ENCODE data around the gene LUM. TPM values are rescaled to one million over a fixed set of nuclear protein-coding genes. Genes with fewer than 3 reads are reported as not detected.

The LUM gene
- total RNA-seq, 2 experiments from 2014 or later, result not detected

DNA sequence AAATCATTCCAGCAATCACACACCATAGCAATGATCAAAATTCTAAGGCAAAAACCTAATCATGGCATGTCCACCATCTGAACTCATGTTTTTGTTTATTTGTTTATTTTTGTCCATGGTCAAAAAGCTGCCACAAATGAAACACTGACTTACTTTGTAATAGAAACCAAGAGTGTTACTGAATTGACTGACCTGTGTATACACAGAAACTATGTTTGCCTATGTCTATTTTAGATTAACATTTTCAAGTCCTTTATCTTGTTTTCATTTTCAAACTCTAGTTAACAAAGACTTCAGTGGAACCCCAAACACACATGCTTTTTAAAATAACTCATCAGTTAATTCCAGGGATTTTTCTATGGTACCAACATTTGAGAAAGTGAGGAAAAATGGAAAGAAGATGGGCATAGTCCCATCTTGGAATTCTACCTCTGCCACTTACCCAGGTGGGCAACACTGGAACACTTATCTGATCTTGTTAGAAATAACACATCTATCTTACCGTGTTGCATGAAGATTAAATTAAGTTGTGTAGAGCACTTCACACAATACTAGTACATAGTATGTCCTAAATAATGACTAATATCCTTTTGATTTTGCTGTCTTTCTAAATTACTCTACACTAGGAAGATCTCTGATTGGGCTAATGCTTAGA, 6.4 kb downstream of the LUM start:
- POLR2A ChIA-PET, result no interaction called here
- no peak overlapping the region for H3K4me3 Mint-ChIP-seq
- H3K27me3 Mint-ChIP-seq, result peaks cover 3% of the 10 kb centered on the region
- no peak for DNase-seq
- H3K4me1 Mint-ChIP-seq (ENCODE audit: low read depth), result no peaks in the 10 kb centered on the region
- intact Hi-C loops (cut with micrococcal nuclease), result loop anchor here (5.0 kb wide), 1 partner anchor 123 kb away; no protein-coding TSS in a partner anchor
- TF ChIP-seq, protein P1, sequence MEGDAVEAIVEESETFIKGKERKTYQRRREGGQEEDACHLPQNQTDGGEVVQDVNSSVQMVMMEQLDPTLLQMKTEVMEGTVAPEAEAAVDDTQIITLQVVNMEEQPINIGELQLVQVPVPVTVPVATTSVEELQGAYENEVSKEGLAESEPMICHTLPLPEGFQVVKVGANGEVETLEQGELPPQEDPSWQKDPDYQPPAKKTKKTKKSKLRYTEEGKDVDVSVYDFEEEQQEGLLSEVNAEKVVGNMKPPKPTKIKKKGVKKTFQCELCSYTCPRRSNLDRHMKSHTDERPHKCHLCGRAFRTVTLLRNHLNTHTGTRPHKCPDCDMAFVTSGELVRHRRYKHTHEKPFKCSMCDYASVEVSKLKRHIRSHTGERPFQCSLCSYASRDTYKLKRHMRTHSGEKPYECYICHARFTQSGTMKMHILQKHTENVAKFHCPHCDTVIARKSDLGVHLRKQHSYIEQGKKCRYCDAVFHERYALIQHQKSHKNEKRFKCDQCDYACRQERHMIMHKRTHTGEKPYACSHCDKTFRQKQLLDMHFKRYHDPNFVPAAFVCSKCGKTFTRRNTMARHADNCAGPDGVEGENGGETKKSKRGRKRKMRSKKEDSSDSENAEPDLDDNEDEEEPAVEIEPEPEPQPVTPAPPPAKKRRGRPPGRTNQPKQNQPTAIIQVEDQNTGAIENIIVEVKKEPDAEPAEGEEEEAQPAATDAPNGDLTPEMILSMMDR (IDR thresholded peaks at IDR 0.05), result no peak
- H3K36me3 Mint-ChIP-seq (ENCODE audit: low read depth), result no peaks in the 10 kb centered on the region
- H3K27ac Mint-ChIP-seq, result no peak overlapping the region
- CTCF ChIA-PET, result no interaction called here
- no peaks in the 10 kb centered on the region for H3K9me3 Mint-ChIP-seq
- ATAC-seq, result no peak

DNA sequence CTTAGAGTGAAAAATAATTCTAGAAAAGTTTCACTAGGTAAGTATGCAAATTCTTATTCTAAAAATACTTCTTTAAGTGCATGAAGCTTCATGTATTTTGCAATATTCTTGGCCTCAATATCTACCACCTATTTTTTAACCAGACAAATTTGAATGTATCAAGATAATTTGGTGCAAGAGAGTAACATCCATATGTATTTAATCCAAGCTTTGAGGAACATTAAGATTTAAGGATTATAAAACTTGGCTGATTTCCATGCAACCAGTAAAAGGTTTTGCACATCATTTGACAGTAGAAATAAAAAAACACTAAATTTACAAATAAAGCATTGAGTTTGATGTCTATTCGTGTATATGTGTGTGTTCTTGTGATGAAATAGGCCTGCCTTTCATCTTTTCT, 7.7 kb downstream of the LUM start:
- no peak overlapping the region for H3K4me3 Mint-ChIP-seq
- intact Hi-C loops (cut with micrococcal nuclease), result no loop called here
- no peak overlapping the region for H3K27ac Mint-ChIP-seq
- H3K4me1 Mint-ChIP-seq (ENCODE audit: low read depth), result no peaks in the 10 kb centered on the region
- ChIA-PET POLR2A (no interaction called here), CTCF (no interaction called here)
- DNase-seq (no peak), ATAC-seq (no peak)
- H3K9me3 Mint-ChIP-seq, result no peaks in the 10 kb centered on the region
- no peaks in the 10 kb centered on the region for H3K36me3 Mint-ChIP-seq (ENCODE audit: low read depth)
- H3K27me3 Mint-ChIP-seq, result no peaks in the 10 kb centered on the region
- TF ChIP-seq, protein P1 (IDR thresholded peaks at IDR 0.05), result no peak

DNA sequence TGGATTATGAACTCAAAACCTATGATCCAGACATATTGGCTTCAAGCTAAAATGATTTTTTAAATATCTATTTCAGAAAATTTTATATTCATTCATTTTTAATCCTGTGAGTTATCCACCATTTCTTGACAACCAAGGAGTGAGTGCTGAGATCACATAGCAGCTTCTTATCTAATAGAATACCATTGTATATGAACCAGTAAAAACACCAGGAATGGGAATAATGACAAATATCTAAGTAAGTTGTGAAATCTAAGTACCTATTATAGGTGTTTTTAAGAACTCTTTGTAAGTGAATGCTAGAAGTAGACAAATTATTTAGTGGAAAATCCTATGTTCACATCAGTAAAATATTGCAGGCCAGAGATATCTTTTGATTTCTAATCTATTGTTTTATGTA, 8.2 kb downstream of the LUM start:
- intact Hi-C loops (cut with micrococcal nuclease), result no loop called here
- Mint-ChIP-seq H3K4me1 (ENCODE audit: low read depth) (no peaks in the 10 kb centered on the region), H3K27me3 (no peaks in the 10 kb centered on the region), H3K9me3 (no peaks in the 10 kb centered on the region), H3K4me3 (no peak overlapping the region), H3K36me3 (ENCODE audit: low read depth) (no peaks in the 10 kb centered on the region), H3K27ac (no peak overlapping the region)
- ChIA-PET CTCF (no interaction called here), POLR2A (no interaction called here)
- TF ChIP-seq, protein P1 (IDR thresholded peaks at IDR 0.05), result no peak
- no peak for ATAC-seq
- no peak for DNase-seq

DNA sequence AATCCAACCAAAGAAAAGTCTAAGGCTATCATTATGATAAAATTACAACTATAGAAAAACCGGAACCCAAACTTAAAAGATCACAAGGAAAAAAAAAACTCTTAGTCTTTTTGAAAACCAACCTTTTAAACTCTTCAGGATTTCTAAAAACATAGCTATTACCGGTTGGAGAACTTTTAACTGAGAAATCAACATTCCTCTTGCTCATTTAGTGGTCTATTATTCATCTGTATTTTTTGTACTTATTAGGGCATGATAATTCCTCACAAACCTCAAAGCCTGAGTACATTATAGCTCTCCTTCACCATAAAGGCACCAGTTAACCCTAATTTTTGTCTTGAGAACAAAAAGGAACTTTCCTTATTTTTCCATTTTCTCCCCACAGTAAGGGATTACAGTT, 10.4 kb downstream of the LUM start:
- Mint-ChIP-seq H3K9me3 (no peaks in the 10 kb centered on the region), H3K27me3 (no peaks in the 10 kb centered on the region), H3K4me1 (ENCODE audit: low read depth) (no peaks in the 10 kb centered on the region), H3K27ac (no peak overlapping the region), H3K4me3 (no peak overlapping the region), H3K36me3 (ENCODE audit: low read depth) (no peaks in the 10 kb centered on the region)
- TF ChIP-seq, protein P1 (IDR thresholded peaks at IDR 0.05), result no peak
- ATAC-seq (no peak), DNase-seq (no peak)
- intact Hi-C loops (cut with micrococcal nuclease), result no loop called here
- POLR2A ChIA-PET, result no interaction called here
- CTCF ChIA-PET, result no interaction called here

DNA sequence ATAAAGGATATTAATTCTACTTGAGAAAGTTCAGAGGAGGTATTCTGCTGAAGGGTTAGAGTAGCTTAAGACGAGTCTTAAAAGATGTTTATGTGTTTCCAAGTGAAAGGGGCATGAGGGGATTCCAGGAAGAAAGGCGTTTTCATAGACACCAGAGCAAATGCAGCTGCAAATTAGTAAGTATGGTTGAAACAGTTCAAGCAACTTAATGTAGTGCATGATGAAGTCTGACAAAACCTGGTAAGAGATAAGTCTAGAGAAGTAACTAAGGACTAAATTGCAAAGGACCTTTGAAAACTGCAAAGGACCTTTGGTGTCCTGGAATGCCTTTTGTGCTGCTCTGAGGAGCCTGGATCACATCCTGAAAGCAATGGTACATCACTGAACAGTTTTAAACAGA, 11.5 kb downstream of the LUM start:
- Mint-ChIP-seq H3K4me3 (no peak overlapping the region), H3K27me3 (no peaks in the 10 kb centered on the region), H3K27ac (no peak overlapping the region), H3K36me3 (ENCODE audit: low read depth) (no peaks in the 10 kb centered on the region), H3K9me3 (no peaks in the 10 kb centered on the region), H3K4me1 (ENCODE audit: low read depth) (no peaks in the 10 kb centered on the region)
- ATAC-seq (no peak), DNase-seq (no peak)
- POLR2A ChIA-PET, result no interaction called here
- intact Hi-C loops (cut with micrococcal nuclease), result no loop called here
- CTCF ChIA-PET, result no interaction called here
- TF ChIP-seq, protein P1 (IDR thresholded peaks at IDR 0.05), result no peak

Measured in activated CD8-positive, alpha-beta T cell treated with anti-CD3 and anti-CD28 coated beads for 36 hours (primary cell).